Measurements from ENCODE around the gene MEG3.

MEG3 gene

DNA sequence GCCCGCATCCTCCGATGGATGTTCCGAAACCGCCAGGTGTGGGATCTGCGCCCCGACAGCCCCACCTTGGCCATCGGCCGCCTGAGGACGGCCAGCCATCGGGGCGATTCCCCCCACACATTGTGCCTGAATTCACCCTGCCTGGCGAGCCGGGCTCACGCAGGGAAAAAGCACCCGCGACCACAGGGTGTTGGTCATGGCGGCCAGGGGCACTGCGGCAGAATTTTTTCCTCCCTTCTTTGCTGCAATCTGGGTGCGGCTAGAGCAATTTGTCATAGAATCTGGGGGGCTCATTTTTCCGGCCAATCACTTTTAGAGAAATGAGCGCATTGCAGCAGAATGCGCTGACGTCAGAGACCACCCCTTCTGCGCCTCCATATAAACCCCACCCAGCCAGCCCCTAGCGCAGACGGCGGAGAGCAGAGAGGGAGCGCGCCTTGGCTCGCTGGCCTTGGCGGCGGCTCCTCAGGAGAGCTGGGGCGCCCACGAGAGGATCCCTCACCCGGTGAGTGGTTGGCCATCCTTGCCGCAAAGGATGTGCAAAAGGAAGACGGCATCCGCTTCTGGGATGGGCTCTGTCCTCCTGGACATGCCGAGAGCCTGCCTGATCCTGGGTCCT lies at the start of gene MEG3:
TSS of gene MEG3 (plus strand) at position 406 of the 619 bp plus-strand sequence.
- no peak for DNase-seq

DNA sequence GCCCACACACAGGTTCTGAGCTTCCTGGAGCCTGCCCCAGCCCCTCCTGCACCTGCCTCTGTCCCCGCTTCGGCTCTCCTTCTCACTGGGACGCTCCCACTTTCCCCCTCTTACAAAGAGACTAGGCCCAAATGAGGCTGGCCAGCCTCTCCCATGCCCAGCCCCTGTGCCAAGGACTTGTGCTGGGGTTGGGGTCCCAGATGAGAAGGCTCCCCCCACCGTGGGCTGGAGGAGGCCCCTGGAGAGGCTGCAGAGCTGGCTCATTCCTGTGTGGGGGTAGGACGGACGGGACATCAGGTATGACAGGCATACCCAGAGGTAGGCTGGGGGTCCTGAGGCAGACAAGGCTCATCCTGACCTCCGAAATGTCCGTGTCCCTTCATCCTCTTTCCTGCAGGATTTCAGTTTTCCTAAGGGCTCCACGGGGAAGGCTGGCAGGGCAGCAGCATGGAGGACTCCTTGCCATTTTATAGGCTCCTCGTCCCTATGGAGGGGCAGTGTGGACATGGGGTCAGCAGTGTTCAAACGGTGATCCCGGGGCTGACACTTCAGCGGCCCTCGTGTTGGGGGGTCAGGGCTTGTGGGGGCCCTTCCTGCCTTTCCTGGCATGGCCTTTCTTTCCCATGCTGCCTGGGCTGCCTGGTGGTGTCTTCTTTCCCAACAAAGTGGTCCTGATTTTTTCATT lies 49.1 kb upstream of the MEG3 start:
- DNase-seq: no peak

- DNase-seq: no peak
These were observed 48.5 kb upstream of the MEG3 start for GRCh38 chr14:100777366-100777817.

- no peak for DNase-seq
These were observed 47.9 kb upstream of the MEG3 start for GRCh38 chr14:100777818-100778525.

GRCh38 chr14:100778526-100778882 lies 47.4 kb upstream of the MEG3 start:
- no peak for DNase-seq

DNA sequence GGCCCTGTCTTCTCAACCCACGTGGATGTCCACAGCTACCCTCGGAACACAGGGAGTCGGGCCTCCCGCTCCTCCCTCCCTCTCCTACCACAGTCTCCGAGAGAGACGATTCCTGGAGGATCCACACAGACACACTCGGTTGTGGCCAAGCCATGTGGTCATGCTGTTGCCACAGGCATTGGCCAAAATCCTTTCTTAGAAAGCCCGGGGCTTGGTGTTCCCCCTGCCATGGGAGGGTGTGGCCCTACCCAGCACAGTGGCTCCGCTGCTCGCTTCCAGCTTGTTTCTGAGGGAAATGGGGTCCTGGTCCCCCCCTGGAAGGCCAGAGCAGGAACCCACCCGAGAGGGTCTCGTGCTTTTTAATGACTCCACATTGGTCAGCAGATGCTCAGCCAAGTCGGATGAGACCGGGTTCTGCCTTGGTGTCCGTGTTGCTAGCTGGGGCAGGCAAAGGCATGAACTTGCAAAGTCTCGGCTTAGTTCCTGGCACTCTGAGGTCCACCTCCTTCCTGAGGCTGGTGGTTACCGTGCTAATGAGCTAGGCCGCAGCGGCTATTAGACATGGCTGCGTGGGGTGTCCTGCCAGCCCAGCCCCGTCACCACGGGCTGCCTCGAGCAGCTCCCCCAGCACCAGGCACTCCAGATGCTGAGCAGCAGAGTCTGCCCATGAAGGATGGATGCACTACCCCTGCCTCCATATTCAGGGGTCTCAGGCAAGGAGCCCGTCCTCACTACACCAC lies 46.8 kb upstream of the MEG3 start:
- DNase-seq: no peak

DNA sequence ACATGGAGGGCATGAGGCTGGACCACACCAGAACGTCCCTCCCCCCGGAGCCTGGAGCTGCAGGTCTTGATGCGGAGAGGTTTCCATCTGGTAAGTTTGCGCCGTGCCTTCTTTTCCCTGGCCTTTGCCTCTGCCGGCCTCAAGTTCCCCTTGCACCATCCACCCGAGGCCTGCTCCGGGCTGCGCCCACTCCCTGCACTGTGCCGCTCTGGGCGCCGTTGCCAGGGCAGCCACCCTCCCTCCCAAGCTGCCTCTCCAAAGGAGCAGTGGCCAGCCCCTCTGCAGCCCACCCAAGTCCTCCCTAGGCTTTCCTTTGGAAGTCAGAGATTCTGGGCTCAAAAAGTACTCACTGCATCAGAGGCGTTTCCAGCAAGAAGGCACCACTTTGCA lies 46.2 kb upstream of the MEG3 start:
- no peak for DNase-seq

DNA sequence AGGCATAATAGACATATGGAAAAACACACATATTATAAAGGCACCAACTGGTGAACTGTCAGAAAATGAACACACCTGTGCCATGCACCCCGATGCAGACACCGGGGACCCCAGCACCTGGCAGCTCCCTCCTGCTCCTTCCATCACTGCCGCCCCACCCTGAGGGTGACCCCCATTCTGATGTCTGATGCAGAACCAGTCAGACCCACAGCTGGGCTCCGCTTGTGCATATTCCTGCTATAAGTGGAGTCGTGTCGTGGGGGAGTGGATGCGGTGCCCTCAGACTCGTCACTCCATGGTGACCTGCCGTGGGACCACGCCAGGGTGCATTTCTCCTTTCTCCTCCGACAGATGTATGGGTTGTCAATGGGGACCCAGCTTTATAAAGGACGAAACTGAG lies 45.7 kb upstream of the MEG3 start:
- no peak for DNase-seq

DNA sequence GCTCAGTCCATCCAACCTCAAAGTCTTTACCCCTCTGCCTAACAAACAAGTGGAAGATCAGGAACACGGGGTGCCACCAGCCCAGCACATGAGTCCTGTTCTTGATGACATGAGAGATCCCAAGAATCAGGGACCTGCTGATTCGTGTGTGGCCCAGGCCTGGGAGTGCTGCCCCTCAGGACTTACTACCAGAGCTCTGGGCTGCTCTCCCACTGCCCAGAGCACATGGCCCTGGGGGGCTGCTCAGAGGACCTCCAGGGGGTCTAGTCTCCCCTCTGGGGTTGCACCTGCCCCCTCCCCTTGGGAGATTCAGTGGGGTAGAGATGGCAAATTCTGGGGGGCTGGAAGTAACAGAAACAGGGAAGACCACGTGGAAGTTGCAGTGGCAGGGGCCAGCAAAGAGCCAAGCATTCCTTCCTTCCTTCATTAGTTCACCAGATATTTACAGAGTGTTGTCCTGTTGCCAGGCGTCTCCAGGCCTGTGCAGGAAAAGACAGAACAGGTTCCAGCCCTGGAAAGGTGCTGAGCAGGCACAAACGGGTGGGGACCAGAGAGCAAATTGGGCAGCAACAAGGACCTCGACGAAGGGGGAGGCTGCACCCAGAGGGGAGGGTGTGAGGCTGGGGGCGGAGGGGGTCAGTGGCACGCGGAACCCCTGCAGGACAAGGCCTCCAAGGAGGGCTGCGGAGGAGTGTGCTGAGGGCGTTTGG lies 45.1 kb upstream of the MEG3 start:
- DNase-seq: no peak

- no peak for DNase-seq
These were observed 44.0 kb upstream of the MEG3 start for GRCh38 chr14:100781952-100782351.

DNA sequence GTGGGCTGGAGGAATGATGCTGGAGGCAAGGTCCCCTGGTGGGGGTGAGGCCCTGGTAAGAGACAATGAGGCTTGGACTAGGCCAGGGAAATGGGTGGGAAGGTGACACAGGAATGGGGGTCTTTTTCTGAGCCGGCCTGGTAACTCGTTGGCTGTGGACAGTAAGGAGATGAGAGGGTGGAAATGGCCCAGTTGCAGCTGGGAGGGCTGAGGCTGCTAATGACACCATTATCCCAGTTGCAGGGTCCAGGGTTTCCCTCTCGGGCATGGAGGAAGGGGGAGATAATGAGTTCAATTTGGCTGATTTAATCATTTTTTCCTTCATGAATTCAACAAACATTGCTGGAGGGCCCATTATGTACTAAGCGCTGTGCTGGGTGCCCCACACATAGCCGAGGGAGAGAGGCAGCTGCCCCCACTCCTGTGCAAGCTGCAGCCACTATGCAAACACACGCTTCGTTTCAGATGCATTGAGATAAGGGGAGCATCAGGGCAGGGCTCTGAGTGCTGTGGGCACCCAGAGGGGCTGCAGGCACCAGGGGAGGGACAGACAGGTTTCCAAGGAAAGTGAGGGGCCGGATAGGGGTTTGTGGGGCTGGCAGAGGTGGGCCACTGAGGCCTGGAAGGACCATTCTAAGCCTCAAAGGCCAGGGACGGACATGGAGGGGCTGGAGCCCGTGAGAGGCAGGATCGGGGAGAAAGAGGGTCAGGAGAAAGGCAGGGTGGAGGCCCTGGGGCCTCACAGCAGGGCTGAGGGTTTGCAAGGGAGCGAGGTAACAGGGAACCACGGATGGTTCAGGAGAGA lies 43.2 kb upstream of the MEG3 start:
- peak; percentile 25 for DNase-seq

GRCh38 chr14:100783630-100784370 lies 42.1 kb upstream of the MEG3 start:
- DNase-seq: peak; percentile 49

- DNase-seq: peak; percentile 84
These were observed 41.2 kb upstream of the MEG3 start for GRCh38 chr14:100784523-100785337.

GRCh38 chr14:100785338-100785615 lies 40.6 kb upstream of the MEG3 start:
- no peak for DNase-seq

DNA sequence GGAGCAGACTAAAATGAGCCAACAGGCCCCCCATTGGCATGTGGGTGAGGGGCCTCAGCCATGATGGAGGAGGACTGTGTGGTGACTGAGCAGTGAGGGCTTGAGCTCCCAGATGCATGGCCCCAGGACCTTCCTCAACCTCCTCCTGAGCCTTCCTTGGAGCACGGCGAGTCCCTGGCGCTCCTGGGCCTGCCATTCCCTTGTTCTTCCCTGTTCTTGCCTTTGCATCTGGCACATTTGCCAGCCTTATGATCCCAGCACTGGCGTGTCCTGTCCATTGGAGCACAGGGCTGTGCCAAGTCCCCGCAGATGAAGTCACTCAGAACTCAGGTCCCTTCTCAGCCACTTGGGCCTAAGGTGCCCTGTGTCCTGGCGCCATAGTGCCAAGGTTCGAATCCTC lies 40.3 kb upstream of the MEG3 start:
- no peak for DNase-seq

GRCh38 chr14:100786131-100786530 lies 39.8 kb upstream of the MEG3 start:
- no peak for DNase-seq

DNA sequence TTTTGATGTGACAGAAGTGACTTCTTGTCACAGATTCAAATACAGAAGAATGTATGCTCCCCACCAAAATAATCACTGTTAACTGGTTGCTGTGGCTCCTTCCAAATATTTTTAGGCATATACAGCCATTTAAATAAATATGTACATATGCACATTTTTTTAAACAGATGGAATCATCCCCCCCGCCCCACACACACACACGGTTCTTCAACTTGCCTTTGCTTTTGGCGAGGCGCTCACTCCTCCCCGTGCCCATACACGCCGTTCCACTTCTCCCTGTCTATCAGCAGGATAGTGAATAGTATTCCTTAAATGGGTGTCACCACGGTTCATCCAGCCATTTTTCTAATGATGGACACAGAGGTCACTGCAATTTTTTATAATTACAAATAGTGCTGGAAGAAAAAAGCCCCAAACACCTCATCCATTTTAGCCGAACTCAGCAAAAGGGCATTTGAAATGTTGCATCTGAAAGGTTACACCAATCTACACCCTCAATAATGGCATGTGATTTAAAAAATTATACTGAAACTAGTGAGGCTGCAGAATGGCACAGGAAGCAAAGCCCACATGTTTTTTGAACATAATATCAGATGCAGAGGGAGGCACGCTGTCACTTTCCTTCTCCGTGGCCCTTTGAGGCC lies 39.2 kb upstream of the MEG3 start:
- DNase-seq: no peak

- no peak for DNase-seq
These were observed 38.3 kb upstream of the MEG3 start for GRCh38 chr14:100787659-100788058.

DNA sequence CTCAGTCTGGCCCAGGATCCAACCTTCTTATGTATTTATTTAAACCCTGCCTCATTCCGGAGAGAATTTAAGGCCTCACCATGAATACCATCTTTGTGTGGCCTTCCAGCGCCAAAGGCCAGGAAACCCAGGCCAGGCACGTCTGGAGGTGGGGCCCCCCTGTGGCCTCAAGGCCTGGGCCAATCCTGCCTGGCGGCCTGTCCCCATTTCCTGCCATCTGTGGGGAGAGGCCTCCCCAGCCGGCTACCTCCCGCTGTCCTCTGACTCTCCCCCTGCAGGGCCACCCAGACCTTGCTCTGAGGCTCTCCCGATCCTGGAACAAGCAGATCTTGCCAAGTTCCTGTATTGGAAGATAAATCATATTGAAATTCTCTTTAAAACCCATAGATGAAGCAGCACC lies 37.4 kb upstream of the MEG3 start:
- DNase-seq: no peak

GRCh38 chr14:100788942-100789341 lies 37.0 kb upstream of the MEG3 start:
- DNase-seq: no peak

Measured in NCI-H187 treated with DMSO at 0.1 percent for 48 hours (cell line).